NCI-H345 (cell line): Measurements from ENCODE around the gene ABHD16B.
A peak's percentile ranks its signal among the peaks of the same experiment; 100 is the strongest.
"Not testable (repeated sequence)": the region's sequence is repeated elsewhere in the genome, so short reads cannot be mapped to it uniquely, and the experiment has no call there.

Experiments
- DNase-seq: peaks from one replicate; lab custom pipeline; 2025; lab: John Stamatoyannopoulos, UW

The ABHD16B gene

DNA sequence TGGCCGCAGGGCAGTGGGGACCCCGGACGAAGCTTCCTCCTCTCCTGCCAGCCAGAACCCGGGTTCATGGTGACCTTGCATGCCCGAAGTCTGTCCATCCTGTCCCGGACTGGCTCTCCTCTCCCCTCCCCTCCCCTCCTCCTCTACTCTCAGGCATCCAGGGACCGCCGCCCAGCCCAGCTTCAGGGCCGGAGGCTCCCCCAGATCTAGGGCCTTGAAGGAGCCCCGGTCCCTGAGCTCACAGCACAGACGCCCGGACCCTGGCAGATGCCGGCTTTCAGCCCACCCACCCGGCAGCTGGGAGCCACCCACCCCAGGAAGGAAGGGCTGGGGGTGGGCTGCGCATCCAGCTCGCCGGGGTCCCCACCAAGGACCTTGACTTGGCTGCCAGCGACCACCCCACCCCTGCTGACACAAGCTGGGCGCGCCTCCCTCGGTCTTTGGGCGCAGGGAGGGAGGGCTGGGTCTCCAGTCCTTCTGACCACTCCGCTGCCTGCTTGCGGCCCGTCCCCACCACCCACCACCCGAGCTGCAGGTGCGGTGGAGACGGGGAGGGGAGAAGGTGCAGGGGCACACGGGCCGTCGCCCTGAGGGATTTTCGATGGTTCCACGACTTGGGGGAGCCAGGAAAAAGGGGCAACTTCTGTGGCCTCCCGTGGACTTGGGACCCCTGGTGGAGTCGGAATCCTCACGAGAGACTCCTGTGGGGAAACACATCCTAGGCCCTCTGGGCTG lies 5.8 kb upstream of the ABHD16B start:
- DNase-seq, result no peak

DNA sequence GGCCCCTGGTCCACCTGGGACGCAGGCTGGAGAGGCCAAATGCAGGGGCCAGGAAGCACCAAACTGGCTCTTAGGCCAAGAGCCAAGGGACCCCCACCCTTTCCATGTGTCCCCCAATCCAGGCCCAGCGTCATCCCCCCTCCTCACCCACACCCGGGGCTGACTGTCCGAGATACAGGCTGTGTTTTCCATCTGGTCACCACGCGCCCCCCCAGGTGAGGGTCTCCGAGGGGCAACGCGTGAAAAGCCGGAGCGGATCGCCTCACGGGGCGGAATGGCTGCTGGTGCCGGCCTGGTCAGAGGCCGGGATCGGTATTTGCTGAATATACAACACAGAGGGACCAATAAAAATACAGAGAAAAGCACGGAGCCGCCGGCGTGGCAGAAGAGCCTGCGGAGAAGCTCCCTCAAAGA lies 5.2 kb upstream of the ABHD16B start:
- DNase-seq, result no peak

DNA sequence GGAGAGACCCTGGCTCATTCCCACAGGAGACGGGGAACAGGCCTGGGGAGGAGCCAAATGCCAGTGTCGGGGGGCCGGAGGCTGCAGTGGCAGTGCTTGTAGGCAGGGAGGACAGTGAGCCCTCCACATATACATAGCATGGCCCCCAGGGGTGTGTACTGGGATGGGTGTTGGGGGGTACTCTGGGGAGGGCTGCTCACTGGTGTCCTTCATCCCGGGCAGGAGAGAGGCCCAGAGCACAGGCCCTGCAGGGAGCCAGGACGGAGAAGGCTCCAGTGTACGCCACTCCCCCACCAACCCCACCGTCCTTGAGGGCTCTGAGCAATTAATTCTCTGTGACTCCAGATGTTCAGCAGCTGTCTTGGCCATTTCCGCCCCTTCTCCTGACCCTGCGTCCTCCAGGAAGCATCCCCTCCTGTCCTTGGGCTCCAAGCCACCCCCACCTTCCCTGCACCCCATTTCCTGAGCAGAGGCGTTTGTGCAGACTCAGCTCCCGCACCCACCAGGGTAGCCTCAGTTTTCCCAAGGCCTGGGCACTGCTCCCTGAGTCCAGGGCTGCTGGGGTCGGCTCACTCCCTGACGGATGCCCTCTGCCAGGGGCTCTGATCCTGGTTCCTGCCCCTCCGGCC lies 3.4 kb upstream of the ABHD16B start:
- DNase-seq, result no peak

DNA sequence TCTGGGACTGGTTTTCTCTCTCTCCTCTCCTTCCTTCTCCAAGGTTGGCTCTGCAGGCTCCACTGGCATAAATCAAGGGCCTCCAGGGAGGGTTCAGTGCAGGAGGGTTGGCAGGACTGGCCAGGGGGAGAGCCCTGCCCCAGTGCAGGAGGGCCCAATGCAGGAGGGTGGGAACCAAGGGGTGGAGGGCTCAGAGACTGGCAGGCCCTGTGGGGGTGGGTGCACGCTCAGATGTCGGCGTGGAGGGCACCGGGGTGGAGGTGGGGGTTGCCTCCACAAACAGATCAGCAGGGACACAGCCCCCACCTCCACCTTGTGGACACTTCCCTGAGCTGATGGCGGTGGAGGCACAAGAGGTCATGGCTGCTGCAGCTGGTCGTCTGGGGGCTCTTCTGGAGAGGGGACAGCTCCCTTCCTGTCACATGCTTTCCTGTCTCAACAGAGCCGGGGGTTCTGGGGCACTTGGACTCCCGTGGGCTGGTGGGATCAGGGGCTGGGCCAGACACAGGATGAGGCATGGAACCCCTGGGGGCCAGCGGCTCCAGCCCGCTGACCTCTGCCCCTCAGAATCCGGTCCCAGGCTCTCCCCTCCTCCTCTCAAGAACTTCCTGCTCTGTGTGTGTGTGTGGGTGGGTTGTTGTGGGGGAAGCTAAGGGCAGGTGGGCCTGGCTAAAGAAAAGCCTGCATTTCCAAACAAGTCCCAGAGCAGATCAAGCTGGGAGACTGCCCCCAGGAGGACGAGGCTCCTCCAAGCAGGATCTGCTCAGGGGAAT lies 2.7 kb upstream of the ABHD16B start:
- DNase-seq, result no peak

DNA sequence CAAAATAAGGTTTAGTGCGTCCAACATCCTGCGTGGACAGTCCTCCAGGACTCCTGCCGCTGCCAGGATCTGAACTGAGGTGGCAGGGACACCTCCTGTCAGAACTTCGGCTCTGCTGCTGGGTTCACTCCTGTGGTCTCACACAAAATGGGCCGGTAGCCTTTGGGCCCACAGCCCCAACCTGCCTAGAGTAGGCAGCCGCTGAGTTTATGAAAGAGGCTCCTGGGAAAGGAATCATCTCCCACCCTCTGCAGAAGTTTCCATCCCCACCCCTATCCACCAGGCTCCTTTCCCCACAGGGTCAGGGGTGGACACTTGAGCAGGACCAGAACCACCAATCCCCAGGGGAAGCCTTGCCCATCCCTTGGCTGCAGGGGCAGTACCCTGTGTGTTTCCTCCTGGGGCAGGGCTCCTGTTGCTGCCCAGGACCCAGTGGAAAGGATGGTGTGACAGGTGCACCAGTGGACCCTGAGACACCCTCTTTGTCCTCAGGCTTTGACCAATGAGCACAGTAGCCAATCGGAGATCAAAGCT lies 2.1 kb upstream of the ABHD16B start:
- DNase-seq, result no peak

DNA sequence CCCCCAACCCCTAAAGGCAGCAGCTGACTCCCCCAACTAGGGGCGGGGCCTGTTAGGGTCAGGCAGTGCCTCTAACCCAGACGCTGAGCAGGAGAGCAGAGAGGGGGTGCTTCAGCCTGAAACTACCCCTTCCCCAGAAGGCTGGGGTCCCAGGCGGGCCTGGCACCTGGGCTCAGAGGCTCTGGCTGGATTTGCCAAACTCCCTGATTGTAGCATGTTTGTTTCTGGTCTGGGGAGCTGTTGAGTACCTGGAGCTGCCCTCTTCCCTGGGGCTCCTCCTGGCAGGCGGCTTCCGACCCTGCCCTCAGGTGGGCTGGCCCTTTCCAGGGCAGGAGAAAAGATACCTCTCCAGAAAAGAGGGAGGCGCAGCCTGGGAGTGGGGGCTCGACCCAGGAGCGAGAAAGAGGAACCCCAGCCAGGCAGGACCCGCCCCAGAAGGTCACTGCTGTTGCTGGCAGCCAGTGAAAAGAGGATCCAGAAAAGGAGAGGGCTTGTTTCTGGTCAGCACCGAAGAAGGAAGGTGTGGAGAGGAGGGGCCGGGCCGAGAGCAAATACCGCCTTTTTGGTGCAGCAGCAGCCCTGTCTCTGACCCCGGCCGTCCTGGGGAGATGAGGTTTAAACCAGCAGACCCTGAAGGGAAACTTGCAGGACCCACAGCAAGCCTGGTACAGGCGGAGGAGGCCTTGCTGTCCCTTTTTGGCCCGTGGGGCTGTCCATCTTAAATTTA lies 810 bp upstream of the ABHD16B start:
- no peak for DNase-seq

DNA sequence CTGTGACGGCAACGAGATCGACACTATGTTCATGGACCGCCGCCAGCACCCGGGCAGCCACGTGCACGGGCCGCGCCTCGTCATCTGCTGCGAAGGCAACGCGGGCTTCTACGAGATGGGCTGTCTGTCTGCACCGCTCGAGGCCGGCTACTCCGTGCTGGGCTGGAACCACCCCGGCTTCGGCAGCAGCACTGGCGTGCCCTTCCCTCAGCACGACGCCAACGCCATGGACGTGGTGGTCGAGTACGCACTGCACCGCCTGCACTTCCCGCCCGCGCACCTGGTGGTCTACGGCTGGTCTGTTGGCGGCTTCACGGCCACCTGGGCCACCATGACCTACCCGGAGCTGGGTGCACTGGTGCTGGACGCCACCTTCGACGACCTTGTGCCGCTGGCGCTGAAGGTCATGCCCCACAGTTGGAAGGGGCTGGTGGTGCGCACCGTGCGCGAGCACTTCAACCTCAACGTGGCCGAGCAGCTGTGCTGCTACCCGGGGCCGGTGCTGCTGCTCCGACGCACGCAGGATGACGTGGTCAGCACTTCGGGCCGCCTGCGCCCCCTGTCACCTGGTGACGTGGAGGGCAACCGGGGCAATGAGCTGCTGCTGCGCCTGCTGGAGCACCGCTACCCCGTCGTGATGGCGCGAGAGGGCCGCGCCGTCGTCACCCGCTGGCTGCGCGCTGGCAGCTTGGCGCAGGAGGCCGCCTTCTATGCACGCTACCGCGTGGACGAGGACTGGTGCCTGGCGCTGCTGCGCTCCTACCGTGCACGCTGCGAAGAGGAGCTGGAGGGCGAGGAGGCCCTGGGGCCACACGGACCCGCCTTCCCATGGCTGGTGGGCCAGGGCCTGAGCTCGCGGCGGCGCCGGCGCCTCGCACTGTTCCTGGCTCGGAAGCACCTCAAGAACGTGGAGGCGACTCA lies 943 bp downstream of the ABHD16B start:
- DNase-seq, result no peak

DNA sequence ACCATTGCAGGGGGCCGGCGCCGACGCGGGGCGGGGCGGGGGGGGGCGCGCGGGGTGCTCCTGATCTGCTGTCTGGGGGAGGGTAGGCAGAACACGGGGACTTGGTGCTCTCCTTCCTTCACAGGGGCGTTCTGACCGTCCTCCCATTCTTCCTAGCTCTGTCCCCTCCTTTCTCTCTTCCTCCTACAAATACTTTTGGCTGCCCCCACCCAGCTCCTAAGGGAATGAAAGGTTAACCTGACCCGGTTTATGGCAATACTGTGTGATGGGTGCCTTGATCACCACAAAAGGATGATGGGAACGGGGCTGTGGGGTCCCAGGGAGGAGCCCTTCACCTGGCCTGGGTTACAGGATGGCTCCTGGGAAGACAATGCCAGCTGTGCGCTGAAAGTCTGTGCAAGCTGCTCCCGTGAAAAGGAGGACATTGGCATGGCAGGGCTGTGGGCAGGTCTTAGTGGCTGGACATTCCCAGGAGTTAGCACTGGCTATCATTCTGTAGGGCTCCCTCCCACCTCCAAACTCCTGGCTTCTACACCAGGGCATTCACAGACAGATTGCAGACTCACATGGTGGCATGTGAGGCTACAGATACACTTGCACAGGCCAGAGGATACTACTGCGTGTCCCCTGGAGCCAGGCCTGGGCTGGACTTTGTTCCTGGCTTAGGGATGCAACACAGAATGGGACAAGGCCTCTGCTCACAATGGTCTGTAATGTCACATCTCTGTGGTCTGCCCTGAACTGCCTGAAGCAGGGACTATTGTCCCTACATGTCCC lies 1.9 kb downstream of the ABHD16B start:
- no peak for DNase-seq

DNA sequence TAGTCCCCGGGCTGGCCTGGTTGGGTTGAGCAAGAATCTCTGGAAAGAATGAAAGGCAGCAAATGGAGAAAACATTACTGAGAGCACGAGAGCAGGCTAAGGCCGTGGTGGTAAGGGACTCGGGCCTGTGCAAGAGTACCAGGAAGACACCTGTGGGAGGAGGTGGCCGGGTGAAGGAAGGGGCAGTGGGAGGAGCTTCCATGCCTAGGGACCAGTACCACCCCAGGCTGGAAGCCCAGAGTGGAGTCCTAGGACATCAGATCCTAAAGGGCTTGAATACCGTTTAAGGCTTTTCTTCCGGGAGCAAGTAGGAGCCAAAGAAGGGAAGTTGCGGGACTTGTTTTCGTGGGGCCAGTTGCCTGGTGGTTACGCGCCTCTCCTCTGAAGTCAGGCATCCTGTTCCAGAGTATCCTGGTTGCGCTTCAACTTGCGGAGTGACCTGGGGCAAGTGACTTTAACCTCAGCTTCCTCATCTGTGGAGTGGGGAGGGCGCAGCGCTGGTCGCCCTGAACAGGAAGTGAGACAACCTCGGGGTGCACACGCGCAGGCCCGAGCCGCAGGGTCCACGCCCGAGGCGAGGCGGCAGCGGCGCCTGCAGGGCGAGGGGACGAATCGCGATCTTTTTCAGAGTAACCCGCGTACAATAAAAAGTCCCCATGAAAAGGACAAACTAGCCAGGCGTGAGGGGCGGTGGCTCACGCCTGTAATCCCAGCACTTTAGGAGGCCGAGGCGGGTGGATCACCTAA lies 2.7 kb downstream of the ABHD16B start:
- DNase-seq, result peak; percentile 85

DNA sequence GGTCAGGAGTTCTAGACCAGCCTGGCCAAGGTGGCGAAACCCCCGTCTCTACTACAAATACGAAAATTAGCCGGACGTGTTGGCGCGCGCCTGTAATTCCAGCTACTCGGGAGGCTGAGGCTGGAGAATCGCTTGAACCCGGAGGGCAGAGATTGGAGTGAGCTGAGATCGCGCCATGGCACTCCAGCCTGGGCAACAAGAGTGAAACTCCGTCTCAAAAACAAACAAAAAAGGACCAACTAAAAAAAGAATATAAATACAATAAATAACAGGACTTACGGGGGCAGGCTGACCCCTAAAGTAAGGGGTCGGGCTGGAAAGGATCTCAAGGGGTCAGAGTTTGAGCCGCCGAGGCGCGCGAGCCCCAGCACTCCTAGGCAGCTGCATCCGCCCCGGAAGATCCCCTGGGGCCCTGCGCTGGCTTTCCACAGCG lies 3.3 kb downstream of the ABHD16B start:
- no peak for DNase-seq

DNA sequence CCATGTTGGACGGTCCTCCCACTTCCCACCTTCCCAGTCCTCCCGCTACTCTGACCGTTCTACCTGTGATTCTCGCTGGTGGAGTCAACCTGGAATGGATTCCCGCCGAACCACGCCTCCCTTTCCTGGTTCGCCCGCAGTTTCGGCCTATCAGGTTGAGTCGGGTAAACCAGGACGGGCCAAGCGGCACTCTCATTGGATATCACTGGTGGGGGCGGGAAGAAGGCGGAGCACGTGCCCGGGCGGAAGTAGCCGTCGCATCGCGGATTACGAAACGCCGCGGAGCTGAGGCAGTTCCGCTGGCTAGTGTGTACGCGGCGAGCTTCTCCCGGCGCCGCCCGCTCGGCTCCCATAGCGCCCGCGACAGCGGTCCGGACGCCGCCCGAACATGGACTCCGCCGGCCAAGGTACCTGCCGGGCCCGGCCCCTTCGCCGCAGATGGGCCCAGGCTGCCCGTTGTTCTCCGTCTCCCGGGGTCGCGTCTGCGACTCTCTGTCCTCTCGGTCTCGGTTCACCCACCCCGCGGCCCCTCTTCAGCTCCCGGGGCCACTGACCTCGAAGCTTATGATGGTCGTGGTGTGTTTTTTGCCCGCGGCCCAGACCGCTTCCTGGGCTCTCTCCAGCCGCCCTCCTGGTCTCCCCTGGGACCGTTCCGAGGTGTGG lies 3.8 kb downstream of the ABHD16B start, which contains the start of gene TPD52L2:
TSS of gene TPD52L2 (plus strand) at position 293 of the 663 bp plus-strand sequence. CDS start at position 389, 96 bp downstream.
- DNase-seq, result peak; percentile 100

DNA sequence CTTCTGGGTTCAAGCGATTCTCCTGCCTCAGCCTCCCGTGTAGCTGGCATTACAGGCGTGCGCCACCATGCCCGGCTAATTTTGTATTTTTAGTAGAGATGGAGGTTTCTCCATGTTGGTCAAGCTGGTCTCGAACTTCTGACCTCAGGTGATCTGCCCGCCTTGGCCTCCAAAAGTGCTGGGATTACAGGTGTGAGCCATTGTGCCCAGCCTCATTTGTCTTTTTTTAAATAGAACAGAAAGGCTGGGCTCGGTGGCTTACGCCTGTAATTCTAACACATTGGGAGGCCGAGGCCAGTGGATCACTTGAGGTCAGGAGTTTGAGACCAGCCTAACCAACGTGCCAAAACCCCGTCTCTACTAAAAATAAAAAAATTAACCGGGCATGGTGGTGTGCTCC lies 5.7 kb downstream of the ABHD16B start:
- not testable (repeated sequence) for DNase-seq

DNA sequence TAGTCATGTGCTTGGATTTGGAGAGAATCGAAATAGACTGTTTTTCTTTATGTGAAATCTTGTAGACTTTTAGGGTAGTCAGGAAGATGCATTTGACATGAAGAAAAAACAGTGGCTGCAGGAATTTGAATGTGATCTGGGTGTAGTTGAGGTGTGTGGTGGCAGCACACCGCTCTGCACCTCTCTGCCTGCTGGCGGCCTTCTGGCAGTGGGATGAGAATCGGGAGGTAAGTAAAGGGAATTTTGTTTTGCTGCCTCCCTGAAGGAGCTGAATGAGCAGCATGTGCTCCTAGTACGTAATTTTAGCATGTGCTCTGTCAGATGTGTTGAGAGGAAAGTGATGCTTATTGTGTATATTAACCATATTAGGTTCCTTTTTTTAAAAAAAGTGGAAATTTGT lies 7.0 kb downstream of the ABHD16B start:
- DNase-seq, result no peak

DNA sequence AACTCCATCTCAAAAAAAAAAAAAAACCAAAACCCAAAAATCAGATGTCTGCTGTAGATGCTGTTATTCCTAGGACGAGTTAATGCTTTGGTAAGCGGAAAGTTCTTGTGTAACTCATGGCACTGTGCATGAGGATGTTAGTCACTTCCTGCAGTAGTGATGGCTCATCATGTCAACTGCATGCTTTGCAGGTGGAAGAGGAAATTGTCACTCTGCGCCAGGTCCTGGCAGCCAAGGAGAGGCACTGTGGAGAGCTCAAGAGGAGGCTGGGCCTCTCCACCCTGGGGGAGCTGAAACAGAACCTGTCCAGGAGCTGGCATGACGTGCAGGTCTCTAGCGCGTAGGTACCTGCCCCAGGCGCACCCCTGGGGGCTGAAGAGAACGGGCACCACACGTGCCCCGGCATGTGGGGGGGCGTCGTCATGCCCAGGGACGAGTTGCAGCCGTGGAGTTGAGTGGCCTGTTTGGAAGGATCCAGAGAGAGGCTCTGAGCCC lies 12.2 kb downstream of the ABHD16B start:
- DNase-seq, result no peak

DNA sequence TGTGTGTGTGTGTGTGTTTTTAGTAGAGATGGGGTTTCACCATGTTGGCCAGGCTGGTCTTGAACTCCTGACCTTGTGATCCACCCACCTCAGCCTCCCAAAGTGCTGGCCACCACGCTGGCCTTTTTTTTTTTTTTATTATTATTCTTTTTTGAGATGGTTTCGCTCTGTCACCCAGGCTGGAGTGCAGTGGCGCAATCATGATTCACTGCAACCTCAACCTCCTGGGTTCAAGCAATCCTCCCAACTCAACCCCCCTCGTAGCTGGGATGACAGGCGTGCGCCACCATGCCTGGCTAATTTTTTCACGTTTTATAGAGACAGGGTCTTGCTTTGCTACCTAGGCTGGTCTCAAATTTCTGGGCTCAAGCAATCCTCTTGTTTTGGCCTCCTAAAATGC lies 12.9 kb downstream of the ABHD16B start:
- DNase-seq, result not testable (repeated sequence)

DNA sequence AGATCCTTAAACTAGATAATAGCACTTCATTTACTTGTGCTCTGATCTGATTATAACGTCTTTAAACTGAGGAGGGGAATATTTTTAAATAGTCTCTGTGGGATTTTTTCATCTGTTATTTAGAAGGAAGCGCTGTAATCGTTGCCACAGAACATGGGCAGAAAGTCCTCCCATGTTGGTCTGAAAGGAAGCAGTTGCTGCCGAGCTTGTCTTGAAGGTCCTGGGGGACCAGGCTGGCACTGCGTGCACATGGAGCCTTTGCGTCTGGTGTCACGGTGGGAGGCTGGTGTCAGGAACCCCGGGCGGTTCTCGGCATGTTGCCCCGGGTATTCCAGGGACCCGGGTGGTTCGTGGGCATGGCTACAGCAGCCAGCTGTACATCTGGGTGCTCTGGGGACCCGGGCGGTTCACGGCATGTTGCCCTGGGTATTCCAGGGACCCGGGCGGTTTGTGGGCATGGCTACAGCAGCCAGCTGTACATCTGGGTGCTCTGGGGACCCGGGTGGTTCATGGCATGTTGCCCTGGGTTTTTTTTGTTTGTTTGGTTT lies 15.3 kb downstream of the ABHD16B start:
- no peak for DNase-seq

DNA sequence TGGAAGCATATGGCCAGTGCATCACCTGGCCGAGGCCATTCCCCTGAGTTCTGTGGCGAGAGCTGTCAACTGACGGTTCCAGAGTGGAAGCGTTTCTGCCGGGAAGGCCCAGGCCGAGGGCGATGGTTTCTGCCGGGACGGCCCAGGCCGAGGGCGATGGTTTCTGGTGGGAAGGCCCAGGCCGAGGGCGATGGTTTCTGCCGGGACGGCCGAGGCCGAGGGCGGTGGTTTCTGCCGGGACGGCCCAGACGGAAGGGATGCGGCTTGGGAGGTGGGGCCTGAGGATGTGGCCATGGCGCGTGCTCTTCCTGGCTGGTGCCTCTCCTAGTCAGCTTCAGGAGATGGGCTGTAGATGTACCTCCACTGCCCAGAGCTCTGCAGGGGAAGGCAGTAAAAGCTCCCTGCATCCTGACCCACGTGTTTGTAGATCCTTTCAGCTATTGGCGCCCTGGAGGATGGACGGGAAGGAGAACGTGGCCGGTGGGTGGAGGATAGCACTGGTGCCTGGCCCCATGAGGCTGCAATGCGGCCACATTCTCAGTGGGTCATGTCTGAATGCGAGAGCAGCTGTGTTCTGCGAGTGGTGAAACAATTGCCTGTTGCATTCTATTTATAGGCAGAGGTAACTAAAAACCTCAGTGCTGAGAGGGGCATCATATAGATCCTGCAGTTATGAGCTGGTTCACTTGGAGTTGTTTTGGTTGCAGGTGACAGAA lies 16.6 kb downstream of the ABHD16B start:
- DNase-seq, result no peak
